Measurements from ENCODE around the gene PDSS2.
"Not testable (repeated sequence)": the region's sequence is repeated elsewhere in the genome, so short reads cannot be mapped to it uniquely, and the experiment has no call there.

DNA sequence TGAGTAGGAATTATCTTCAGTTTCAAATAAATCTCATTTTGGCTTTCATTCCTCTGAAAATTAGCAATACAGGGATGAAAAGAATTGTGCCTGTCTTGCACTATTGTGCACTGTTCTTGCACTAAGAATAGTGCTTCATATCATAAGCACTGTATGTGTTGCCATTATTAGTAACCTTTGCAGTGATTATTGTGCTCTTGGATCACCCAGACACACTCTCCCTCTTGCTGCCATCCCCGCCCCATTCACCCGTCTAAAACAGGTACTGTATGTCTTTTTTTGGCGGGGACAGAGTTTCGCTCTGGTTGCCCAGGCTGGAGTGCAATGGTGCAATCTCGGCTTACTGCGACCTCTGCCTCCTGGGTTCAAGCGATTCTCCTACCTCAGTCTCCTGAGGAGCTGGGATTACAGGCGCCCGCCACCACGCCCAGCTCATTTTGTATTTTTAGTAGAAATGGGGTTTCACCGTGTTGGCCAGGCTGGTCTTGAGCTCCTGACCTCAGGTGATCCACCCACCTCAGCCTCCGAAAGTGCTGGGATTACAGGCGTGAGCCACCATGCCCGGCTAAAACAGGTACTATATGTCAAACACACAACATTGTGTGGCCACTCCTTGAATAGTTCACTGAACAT is 324.2 kb downstream of the PDSS2 start:
- TF ChIP-seq, protein P1, sequence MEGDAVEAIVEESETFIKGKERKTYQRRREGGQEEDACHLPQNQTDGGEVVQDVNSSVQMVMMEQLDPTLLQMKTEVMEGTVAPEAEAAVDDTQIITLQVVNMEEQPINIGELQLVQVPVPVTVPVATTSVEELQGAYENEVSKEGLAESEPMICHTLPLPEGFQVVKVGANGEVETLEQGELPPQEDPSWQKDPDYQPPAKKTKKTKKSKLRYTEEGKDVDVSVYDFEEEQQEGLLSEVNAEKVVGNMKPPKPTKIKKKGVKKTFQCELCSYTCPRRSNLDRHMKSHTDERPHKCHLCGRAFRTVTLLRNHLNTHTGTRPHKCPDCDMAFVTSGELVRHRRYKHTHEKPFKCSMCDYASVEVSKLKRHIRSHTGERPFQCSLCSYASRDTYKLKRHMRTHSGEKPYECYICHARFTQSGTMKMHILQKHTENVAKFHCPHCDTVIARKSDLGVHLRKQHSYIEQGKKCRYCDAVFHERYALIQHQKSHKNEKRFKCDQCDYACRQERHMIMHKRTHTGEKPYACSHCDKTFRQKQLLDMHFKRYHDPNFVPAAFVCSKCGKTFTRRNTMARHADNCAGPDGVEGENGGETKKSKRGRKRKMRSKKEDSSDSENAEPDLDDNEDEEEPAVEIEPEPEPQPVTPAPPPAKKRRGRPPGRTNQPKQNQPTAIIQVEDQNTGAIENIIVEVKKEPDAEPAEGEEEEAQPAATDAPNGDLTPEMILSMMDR (IDR thresholded peaks at IDR 0.05; ENCODE audit: insufficient read depth, low read length, poor library complexity, severe bottlenecking) = not testable (repeated sequence)
- not testable (repeated sequence) for TF ChIP-seq EZH2phosphoT487 (conservative IDR thresholded peaks at IDR 0.05; ENCODE audit: low read length)

All from SU-DHL-6 (cell line).